ENCODE measurements around the gene CBLN2.

GRCh38 chr18:72555968-72556367, 11.8 kb upstream of the CBLN2 start:
- TF ChIP-seq CTCF (IDR thresholded peaks at IDR 0.05) (no peak), POLR2A (IDR thresholded peaks at IDR 0.05) (no peak), EP300 (IDR thresholded peaks at IDR 0.05) (no peak)
